Measurements from ENCODE around the gene RHBDL1.

The RHBDL1 gene

DNA sequence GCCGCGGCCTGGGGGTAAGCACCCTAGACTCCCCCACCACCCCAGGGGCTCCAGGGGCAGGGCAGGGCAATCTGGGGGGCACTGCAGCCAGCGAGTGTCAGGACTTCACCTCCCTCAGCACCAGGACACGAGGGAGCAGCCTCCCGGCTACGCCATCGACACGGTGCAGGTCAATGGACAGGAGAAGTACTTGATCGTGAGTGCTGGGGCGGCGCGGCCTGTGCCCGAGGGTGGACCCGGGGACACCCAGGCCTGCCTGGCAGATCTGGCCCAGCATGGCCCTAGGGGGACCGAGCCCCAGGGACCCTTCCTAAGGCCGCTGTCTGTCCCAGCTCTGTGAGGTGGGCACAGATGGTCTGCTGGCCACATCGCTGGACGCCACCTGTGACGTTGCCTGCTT is 3.1 kb upstream of the RHBDL1 start:
- TF ChIP-seq, protein P1, sequence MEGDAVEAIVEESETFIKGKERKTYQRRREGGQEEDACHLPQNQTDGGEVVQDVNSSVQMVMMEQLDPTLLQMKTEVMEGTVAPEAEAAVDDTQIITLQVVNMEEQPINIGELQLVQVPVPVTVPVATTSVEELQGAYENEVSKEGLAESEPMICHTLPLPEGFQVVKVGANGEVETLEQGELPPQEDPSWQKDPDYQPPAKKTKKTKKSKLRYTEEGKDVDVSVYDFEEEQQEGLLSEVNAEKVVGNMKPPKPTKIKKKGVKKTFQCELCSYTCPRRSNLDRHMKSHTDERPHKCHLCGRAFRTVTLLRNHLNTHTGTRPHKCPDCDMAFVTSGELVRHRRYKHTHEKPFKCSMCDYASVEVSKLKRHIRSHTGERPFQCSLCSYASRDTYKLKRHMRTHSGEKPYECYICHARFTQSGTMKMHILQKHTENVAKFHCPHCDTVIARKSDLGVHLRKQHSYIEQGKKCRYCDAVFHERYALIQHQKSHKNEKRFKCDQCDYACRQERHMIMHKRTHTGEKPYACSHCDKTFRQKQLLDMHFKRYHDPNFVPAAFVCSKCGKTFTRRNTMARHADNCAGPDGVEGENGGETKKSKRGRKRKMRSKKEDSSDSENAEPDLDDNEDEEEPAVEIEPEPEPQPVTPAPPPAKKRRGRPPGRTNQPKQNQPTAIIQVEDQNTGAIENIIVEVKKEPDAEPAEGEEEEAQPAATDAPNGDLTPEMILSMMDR (IDR thresholded peaks at IDR 0.05; ENCODE audit: borderline replicate concordance, insufficient read depth, low read depth, low read length) = no peak
- no peak overlapping the region for H3K4me3 ChIP-seq (ENCODE audit: low read depth, low read length)

DNA sequence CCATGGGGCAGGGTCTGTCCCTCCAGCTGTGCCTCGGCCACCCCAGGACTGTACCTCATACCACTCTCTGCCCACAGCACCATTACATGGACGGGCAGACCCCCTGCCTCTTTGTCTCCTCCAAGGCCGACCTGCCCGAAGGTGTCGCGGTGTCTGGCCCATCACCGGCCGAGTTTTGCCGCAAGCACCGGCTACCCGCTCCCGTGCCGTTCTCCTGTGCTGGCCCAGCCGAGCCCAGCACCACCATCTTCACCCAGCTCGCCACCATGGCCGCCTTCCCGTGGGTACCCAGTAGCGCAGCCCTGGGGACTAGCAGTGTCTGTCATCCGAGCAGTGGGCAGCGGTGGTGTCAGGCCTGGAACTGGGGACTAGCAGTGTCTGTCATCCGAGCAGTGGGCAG is 2.6 kb upstream of the RHBDL1 start:
- H3K4me3 ChIP-seq (ENCODE audit: low read depth, low read length) = no peak overlapping the region
- TF ChIP-seq, protein P1 (IDR thresholded peaks at IDR 0.05; ENCODE audit: borderline replicate concordance, insufficient read depth, low read depth, low read length) = no peak

DNA sequence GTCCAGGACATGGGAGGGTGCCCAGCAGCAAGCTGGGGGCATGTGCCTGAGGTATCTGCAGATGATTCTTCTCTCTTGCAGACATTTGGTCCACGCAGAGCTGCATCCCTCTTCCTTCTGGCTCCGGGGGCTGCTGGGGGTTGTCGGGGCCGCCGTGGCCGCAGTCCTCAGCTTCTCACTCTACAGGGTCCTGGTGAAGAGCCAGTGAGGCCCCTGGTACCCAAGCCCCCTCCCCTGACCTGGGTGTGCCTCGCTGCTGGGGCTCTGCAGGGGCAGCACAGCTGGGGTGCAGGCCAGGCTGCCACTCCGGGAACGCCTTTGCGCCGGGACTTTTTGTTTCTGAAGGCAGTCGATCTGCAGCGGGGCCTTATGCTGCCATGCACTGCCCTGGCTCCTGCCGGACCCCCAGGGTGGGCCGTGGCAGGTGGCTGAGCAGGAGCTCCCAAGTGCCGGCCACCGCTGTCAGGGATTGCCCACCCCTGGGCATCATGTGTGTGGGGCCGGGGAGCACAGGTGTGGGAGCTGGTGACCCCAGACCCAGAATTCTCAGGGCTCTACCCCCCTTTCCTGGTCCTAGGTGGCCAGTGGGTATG is 2.0 kb upstream of the RHBDL1 start:
- no peak overlapping the region for H3K4me3 ChIP-seq (ENCODE audit: low read depth, low read length)
- TF ChIP-seq, protein P1 (IDR thresholded peaks at IDR 0.05; ENCODE audit: borderline replicate concordance, insufficient read depth, low read depth, low read length) = no peak

DNA sequence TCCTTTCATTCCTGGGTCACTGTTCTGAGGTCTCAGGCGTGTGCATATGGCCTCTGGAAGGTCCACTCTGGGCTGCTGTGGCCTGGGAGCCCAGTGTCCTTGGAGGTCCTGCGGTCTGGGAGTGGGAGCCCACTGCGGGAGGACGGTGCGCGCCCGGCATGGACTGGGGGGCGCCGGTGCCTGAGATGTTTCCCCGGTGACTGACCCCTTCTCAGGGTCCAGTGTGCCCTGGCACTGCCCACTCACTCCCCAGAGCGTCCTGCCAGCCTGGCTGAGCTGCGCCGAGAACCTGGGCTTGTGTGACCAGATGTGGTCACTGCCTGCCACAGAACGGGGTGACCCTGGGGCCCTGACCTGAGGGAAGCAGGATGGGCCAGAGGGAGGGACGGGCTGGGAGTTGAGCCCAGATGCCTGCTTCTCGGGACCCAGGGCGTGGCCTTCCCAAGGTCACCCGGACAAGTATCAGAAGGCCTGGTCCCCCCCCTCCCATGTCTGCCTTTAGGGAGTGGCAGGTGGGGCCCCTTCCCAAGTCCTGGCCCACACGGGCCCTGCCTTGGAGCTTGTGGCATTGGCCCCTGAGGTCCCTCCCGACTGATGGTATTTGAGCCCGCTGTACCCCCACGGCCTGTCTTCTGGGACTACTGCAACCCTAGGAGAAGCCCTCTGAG is 1.1 kb upstream of the RHBDL1 start:
- TF ChIP-seq, protein P1 (IDR thresholded peaks at IDR 0.05; ENCODE audit: borderline replicate concordance, insufficient read depth, low read depth, low read length) = no peak
- no peak overlapping the region for H3K4me3 ChIP-seq (ENCODE audit: low read depth, low read length)

DNA sequence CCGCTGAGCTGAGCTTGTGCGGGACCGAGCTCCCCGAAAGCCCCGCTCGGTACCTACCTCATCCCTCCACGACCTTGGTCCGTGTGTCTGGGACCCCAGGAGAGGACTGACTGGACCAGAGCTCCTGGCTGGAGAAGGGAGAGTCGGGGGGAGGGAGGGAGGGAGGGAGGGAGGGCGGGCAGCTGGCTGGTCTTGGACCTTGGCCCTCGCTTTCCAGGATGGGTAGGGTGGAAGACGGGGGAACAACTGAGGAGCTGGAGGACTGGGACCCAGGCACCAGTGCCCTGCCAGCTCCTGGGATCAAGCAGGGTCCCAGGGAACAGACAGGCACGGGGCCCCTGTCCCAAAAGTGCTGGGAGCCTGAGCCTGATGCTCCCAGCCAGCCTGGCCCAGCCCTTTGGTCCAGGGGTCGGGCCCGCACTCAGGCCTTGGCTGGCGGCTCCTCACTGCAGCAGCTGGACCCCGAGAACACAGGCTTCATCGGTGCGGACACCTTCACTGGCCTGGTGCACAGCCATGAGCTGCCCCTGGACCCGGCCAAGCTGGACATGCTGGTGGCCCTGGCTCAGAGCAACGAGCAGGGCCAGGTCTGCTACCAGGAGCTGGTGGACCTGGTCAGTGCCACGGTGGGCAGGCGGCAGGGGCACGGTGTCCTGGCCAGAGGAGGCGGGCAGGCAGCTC is 553 bp downstream of the RHBDL1 start:
- H3K4me3 ChIP-seq (ENCODE audit: low read depth, low read length) = no peak overlapping the region
- TF ChIP-seq, protein P1 (IDR thresholded peaks at IDR 0.05; ENCODE audit: borderline replicate concordance, insufficient read depth, low read depth, low read length) = no peak

DNA sequence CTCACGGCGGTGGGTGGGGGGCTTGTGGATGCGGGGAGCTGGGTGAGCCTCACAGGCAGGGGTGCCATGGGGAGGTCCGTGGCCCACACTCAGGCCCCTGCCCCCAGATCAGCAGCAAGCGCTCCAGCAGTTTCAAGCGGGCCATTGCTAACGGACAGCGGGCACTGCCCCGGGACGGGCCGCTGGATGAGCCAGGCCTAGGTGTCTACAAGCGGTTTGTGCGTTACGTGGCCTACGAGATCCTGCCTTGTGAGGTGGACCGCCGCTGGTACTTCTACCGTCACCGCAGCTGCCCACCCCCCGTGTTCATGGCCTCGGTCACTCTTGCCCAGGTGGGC is 1.1 kb downstream of the RHBDL1 start:
- TF ChIP-seq, protein P1 (IDR thresholded peaks at IDR 0.05; ENCODE audit: borderline replicate concordance, insufficient read depth, low read depth, low read length) = no peak
- no peak overlapping the region for H3K4me3 ChIP-seq (ENCODE audit: low read depth, low read length)

DNA sequence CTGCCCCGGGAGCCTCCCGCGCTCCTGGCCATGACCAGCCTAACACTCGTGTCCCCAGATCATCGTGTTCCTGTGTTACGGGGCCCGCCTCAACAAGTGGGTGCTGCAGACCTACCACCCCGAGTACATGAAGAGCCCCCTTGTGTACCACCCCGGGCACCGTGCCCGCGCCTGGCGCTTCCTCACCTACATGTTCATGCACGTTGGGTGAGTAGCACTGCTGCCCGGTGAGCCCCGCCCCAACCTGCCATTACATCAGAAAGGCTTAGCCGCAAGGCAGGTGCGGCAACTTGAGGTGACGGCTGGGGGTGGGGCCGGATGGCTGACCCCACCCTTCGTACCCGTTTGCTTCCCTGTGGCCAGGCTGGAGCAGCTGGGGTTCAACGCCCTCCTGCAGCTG is 1.4 kb downstream of the RHBDL1 start:
- TF ChIP-seq, protein P1 (IDR thresholded peaks at IDR 0.05; ENCODE audit: borderline replicate concordance, insufficient read depth, low read depth, low read length) = no peak
- no peak overlapping the region for H3K4me3 ChIP-seq (ENCODE audit: low read depth, low read length)
